ENCODE measurements around the gene RBM33. TPM values are rescaled to one million over a fixed set of nuclear protein-coding genes. Genes with fewer than 3 reads are reported as not detected.

RBM33 gene
- total and polyA plus RNA-seq, 9 of the 15 experiments (the other 6 are each of a cell fraction or from before 2014, with no cell fraction given), result 4.4 to 80.7 (median 27.3) TPM

DNA sequence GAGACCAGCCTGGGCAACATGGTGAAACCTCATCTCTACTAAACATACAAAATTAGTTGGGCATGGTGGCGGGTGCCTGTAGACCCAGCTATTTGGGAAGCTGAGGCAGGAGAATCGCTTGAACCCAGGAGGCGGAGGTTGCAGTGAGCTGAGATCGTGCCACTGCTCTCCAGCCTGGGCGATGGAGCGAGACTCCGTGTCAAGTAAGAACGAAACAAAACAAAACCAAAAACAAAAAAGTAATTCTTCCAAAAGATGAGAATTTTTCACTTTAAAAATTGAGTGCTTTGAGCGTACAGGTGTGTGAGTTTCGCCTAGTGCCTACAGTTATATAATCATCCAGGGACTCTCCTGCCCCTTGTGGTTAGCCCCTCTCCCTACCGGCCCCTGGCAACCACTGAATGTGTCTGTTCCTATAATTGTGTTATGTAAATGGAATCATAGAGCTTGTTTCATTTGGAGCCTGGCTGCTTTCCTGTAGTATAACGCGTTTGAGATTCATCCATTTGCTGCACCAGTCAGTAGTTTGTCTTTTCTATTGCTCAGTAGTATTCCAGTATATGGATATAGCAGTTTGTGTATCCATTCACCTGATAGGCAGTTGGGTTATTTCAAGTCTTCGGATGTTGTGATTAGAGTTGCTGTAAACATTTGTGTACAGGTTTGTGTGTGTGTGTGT lies 80.0 kb downstream of the RBM33 start:
- no peak overlapping the region for H3K4me2 ChIP-seq (ENCODE audit: insufficient read depth, low read length)
- H3K27ac ChIP-seq (ENCODE audit: extremely low read depth, low read depth, low read length), result no peak overlapping the region

More for the DNA sequence above, 80.0 kb downstream of the RBM33 start:
- no peak overlapping the region for H2AFZ ChIP-seq (ENCODE audit: low read depth, low read length)
- TF ChIP-seq SMARCA5 (IDR thresholded peaks at IDR 0.05) (0 out of 2 replicates have a peak, but pooled peaks have one; percentile 45), TEAD2 (tag; IDR thresholded peaks at IDR 0.05) (no peak), DMBX1 (CRISPR knock-in tag; IDR thresholded peaks at IDR 0.05; ENCODE audit: borderline replicate concordance) (no peak), ELF4 (CRISPR knock-in tag; IDR thresholded peaks at IDR 0.05) (0 out of 2 replicates have a peak, but pooled peaks have one; percentile 35), TGIF2 (CRISPR knock-in tag; IDR thresholded peaks at IDR 0.05) (no peak), MBD2 (IDR thresholded peaks at IDR 0.05; ENCODE audit: borderline replicate concordance, low read depth) (no peak), ZEB2 (IDR thresholded peaks at IDR 0.05) (no peak), SUPT5H (IDR thresholded peaks at IDR 0.05) (peak; percentile 30; the same call in 1 of the 2 replicates), RFX5 (IDR thresholded peaks at IDR 0.05; ENCODE audit: low read depth, low read length) (peak; percentile 47; the same call in 1 of the 2 replicates), ZNF717 (CRISPR knock-in tag; IDR thresholded peaks at IDR 0.05) (no peak), SMC3 (conservative IDR thresholded peaks at IDR 0.05; ENCODE audit: insufficient read depth, low read depth, low read length) (0 out of 2 replicates have a peak, but pooled peaks have one; percentile 5), PTTG1 (tag; IDR thresholded peaks at IDR 0.05; ENCODE audit: low read depth) (no peak), COPS2 (conservative IDR thresholded peaks at IDR 0.05) (no peak), ILK (tag; IDR thresholded peaks at IDR 0.05; ENCODE audit: borderline replicate concordance, low read depth) (no peak), EP300 (IDR thresholded peaks at IDR 0.05; ENCODE audit: low read length) (no peak), ETV6 (IDR thresholded peaks at IDR 0.05; ENCODE audit: borderline replicate concordance in 1 of 2, low read depth in 2 of 2, low read length in 1 of 2) (no peak), ETV6 (CRISPR knock-in tag; IDR thresholded peaks at IDR 0.05; ENCODE audit: borderline replicate concordance) (no peak)
- TF ChIP-seq, protein P1, sequence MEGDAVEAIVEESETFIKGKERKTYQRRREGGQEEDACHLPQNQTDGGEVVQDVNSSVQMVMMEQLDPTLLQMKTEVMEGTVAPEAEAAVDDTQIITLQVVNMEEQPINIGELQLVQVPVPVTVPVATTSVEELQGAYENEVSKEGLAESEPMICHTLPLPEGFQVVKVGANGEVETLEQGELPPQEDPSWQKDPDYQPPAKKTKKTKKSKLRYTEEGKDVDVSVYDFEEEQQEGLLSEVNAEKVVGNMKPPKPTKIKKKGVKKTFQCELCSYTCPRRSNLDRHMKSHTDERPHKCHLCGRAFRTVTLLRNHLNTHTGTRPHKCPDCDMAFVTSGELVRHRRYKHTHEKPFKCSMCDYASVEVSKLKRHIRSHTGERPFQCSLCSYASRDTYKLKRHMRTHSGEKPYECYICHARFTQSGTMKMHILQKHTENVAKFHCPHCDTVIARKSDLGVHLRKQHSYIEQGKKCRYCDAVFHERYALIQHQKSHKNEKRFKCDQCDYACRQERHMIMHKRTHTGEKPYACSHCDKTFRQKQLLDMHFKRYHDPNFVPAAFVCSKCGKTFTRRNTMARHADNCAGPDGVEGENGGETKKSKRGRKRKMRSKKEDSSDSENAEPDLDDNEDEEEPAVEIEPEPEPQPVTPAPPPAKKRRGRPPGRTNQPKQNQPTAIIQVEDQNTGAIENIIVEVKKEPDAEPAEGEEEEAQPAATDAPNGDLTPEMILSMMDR (IDR thresholded peaks at IDR 0.05 in 2 of 3, conservative IDR thresholded peaks at IDR 0.05 in 1 of 3; ENCODE audit: insufficient read depth in 2 of 3, low read depth in 1 of 3, low read length in 3 of 3), result peak; percentile 46 to 50 (median 49)
- TF ChIP-seq, protein P2, sequence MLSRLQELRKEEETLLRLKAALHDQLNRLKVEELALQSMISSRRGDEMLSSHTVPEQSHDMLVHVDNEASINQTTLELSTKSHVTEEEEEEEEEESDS (CRISPR knock-in tag; IDR thresholded peaks at IDR 0.05), result no peak
- TF ChIP-seq, protein P3, sequence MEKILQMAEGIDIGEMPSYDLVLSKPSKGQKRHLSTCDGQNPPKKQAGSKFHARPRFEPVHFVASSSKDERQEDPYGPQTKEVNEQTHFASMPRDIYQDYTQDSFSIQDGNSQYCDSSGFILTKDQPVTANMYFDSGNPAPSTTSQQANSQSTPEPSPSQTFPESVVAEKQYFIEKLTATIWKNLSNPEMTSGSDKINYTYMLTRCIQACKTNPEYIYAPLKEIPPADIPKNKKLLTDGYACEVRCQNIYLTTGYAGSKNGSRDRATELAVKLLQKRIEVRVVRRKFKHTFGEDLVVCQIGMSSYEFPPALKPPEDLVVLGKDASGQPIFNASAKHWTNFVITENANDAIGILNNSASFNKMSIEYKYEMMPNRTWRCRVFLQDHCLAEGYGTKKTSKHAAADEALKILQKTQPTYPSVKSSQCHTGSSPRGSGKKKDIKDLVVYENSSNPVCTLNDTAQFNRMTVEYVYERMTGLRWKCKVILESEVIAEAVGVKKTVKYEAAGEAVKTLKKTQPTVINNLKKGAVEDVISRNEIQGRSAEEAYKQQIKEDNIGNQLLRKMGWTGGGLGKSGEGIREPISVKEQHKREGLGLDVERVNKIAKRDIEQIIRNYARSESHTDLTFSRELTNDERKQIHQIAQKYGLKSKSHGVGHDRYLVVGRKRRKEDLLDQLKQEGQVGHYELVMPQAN (IDR thresholded peaks at IDR 0.05; ENCODE audit: borderline replicate concordance), result no peak
- in situ Hi-C loops (cut with MboI) (no loop called here), intact Hi-C loops (cut with micrococcal nuclease) (loop anchor here (5.0 kb wide), 1 partner anchor 127 kb away; no protein-coding TSS in a partner anchor)
- H3K9ac ChIP-seq (ENCODE audit: insufficient read depth in 1 of 2, low read depth in 2 of 2, low read length in 2 of 2), result no peak overlapping the region
- no peak for FAIRE-seq
- ChIA-PET POLR2A (interaction anchor here (0.6 kb wide), 1 partner anchor 204 kb away, joined by 3 read pairs; no protein-coding TSS in a partner anchor), CTCF (ENCODE audit: low intra/inter-chr PET ratio) (no interaction called here)
- H4K20me1 ChIP-seq (replicated peaks; ENCODE audit: control insufficient read depth, insufficient read depth, low read length), result no peaks in the 10 kb centered on the region; the same call in 1 of the 2 replicates
- H3K4me1 ChIP-seq (replicated peaks in 1 of 2; ENCODE audit: control insufficient read depth in 2 of 2, insufficient read depth in 2 of 2, low read length in 2 of 2), result peaks cover 0 to 3% of the 10 kb centered on the region in 2 experiments; a peak in 1 of 5 replicates
- H3K9me1 ChIP-seq (ENCODE audit: control insufficient read depth, insufficient read depth, low read length), result no peaks in the 10 kb centered on the region
- WGBS (ENCODE audit: insufficient coverage, low coverage, missing lambda C conversion rate), result 88% methylated on average over 14 of the region's 14 CpGs
- ATAC-seq, result peak; percentile 86
- peaks cover 62% of the 10 kb centered on the region for H3K79me2 ChIP-seq (ENCODE audit: control insufficient read depth, insufficient read depth, low read length)
- DNase-seq (ENCODE audit: extremely low read depth in 1 of 4, low spot score in 3 of 4), result peak in 3 of 4 experiments; percentile 32 to 44 (median 41)
- peaks cover 77% of the 10 kb centered on the region for H3K36me3 ChIP-seq (ENCODE audit: control insufficient read depth, insufficient read depth, low read length)
- no peak overlapping the region for H3K4me3 ChIP-seq
- H3K9me3 ChIP-seq (replicated peaks; ENCODE audit: control insufficient read depth, insufficient read depth, low read depth, low read length), result no peaks in the 10 kb centered on the region
- no peaks in the 10 kb centered on the region for H3K27me3 ChIP-seq (ENCODE audit: control insufficient read depth in 2 of 2, insufficient read depth in 2 of 2, low read length in 2 of 2)
- BruUV-seq (replicated peaks), result no TSS peak

All from K562 (cell line).